ENCODE results near the gene NCAM1. TPM values are rescaled to one million over a fixed set of nuclear protein-coding genes. Genes with fewer than 3 reads are reported as not detected.

Gene NCAM1
- total RNA-seq, 1 experiment from 2014 or later, result 0.33 TPM

DNA sequence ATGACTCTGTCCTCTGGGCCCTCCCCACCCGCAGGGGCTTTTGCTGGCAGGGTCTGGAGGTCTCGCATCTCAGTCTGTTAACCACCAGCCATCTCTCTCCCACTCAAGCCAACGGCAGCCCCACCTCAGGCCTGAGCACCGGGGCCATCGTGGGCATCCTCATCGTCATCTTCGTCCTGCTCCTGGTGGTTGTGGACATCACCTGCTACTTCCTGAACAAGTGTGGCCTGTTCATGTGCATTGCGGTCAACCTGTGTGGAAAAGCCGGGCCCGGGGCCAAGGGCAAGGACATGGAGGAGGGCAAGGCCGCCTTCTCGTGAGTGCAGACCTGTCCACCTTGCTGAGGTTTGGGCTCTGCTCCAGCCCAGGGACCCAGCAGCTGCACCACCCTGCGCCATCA lies 308.9 kb downstream of the NCAM1 start:
- Histone ChIP-seq H3K9me3 (ENCODE audit: insufficient read depth, low read depth) (no peaks in the 10 kb centered on the region), H3K36me3 (ENCODE audit: low read depth) (no peaks in the 10 kb centered on the region), H3F3A (ENCODE audit: insufficient read depth, low read depth) (no peaks in the 10 kb centered on the region), H3K27ac (no peak overlapping the region), H3K4me1 (replicated peaks; ENCODE audit: insufficient read depth) (no peaks in the 10 kb centered on the region), H3K4me2 (no peak overlapping the region), H3K4me3 (no peak overlapping the region), H4K20me1 (ENCODE audit: insufficient read depth) (no peaks in the 10 kb centered on the region), H3K79me2 (ENCODE audit: low read depth) (no peaks in the 10 kb centered on the region), H3K9me2 (ENCODE audit: insufficient read depth) (no peaks in the 10 kb centered on the region), H2AFZ (no peak overlapping the region), H3K27me3 (ENCODE audit: insufficient read depth, low read depth) (peaks cover 4% of the 10 kb centered on the region; the same call in 1 of the 2 replicates)
- ChIA-PET CTCF (no interaction called here), POLR2A (ENCODE audit: unreplicated experiment) (no interaction called here)
- DNase-seq, result no peak
- intact Hi-C loops (cut with micrococcal nuclease; ENCODE audit: unreplicated experiment), result no loop called here
- BruUV-seq (replicated peaks), result no TSS peak
- TF ChIP-seq, protein P1, sequence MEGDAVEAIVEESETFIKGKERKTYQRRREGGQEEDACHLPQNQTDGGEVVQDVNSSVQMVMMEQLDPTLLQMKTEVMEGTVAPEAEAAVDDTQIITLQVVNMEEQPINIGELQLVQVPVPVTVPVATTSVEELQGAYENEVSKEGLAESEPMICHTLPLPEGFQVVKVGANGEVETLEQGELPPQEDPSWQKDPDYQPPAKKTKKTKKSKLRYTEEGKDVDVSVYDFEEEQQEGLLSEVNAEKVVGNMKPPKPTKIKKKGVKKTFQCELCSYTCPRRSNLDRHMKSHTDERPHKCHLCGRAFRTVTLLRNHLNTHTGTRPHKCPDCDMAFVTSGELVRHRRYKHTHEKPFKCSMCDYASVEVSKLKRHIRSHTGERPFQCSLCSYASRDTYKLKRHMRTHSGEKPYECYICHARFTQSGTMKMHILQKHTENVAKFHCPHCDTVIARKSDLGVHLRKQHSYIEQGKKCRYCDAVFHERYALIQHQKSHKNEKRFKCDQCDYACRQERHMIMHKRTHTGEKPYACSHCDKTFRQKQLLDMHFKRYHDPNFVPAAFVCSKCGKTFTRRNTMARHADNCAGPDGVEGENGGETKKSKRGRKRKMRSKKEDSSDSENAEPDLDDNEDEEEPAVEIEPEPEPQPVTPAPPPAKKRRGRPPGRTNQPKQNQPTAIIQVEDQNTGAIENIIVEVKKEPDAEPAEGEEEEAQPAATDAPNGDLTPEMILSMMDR (conservative IDR thresholded peaks at IDR 0.05), result no peak
- no peak for TF ChIP-seq EZH2 (IDR thresholded peaks at IDR 0.05; ENCODE audit: low read depth)

DNA sequence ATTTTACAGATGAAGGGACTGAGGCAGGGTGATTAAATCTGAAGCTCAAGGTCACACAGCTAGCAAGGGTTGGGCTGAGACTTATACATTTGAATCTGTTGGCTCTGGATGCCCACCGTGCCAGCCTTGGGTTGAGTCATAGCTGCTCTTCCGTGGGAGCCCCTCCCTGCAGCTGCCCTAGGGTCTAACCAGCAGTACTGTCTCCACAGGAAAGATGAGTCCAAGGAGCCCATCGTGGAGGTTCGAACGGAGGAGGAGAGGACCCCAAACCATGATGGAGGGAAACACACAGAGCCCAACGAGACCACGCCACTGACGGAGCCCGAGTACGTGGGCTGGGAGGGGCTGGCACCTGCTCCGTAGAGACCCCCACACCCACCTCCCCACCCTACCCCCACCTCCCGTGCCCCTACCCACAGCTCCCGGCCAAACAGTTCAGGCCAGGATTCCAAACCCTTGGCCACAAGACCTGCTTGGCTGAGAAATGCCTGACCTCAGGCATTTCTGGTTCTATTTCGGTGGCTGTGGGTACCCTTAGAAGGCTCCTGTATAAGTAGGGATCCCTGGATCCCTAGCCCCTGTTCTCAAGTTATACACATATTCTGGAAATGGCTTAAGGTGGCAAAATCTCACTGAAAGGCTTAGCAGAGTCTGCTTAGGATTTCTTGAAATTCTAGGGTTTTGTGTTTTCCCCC lies 310.5 kb downstream of the NCAM1 start:
- BruUV-seq (replicated peaks), result no TSS peak
- Histone ChIP-seq H3K36me3 (ENCODE audit: low read depth) (no peaks in the 10 kb centered on the region), H3F3A (ENCODE audit: insufficient read depth, low read depth) (no peaks in the 10 kb centered on the region), H3K9me2 (ENCODE audit: insufficient read depth) (no peaks in the 10 kb centered on the region), H3K9me3 (ENCODE audit: insufficient read depth, low read depth) (no peaks in the 10 kb centered on the region), H3K4me2 (no peak overlapping the region), H3K27me3 (ENCODE audit: insufficient read depth, low read depth) (peaks cover 12% of the 10 kb centered on the region; the same call in 1 of the 2 replicates), H2AFZ (no peak overlapping the region), H3K4me1 (replicated peaks; ENCODE audit: insufficient read depth) (no peaks in the 10 kb centered on the region), H3K4me3 (no peak overlapping the region), H3K27ac (no peak overlapping the region), H4K20me1 (ENCODE audit: insufficient read depth) (no peaks in the 10 kb centered on the region), H3K79me2 (ENCODE audit: low read depth) (no peaks in the 10 kb centered on the region)
- POLR2A ChIA-PET (ENCODE audit: unreplicated experiment), result no interaction called here
- CTCF ChIA-PET, result no interaction called here
- intact Hi-C loops (cut with micrococcal nuclease; ENCODE audit: unreplicated experiment), result no loop called here
- TF ChIP-seq EZH2 (IDR thresholded peaks at IDR 0.05; ENCODE audit: low read depth), result no peak
- TF ChIP-seq, protein P1 (conservative IDR thresholded peaks at IDR 0.05), result no peak
- no peak for DNase-seq

DNA sequence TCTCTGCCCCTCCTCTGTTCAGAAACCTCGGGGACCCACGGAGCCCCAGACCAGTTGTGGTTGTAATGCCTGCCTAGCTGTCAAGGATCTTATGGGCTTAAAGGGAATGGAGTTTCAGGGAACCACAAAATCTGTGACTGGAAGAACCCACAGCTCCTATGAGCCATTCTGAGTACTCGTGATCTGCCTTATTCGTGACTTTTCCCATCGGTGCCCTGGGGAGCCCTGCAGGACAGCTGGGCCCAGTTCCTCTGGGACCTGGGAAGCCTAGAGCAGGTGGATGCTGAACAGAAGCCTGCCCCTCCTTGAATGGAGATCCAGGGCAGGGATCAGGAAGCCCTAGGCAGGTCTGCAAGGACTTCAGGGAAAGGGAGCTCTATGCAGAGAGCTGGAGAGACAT lies 311.1 kb downstream of the NCAM1 start:
- CTCF ChIA-PET, result no interaction called here

More for the DNA sequence above, 311.1 kb downstream of the NCAM1 start:
- Histone ChIP-seq H3K9me3 (ENCODE audit: insufficient read depth, low read depth) (no peaks in the 10 kb centered on the region), H3K4me3 (no peak overlapping the region), H3K27ac (no peak overlapping the region), H2AFZ (no peak overlapping the region), H3K4me2 (no peak overlapping the region), H3K27me3 (ENCODE audit: insufficient read depth, low read depth) (peaks cover 12% of the 10 kb centered on the region; the same call in 1 of the 2 replicates), H3K9me2 (ENCODE audit: insufficient read depth) (no peaks in the 10 kb centered on the region), H3F3A (ENCODE audit: insufficient read depth, low read depth) (no peaks in the 10 kb centered on the region), H3K79me2 (ENCODE audit: low read depth) (no peaks in the 10 kb centered on the region), H4K20me1 (ENCODE audit: insufficient read depth) (no peaks in the 10 kb centered on the region), H3K4me1 (replicated peaks; ENCODE audit: insufficient read depth) (no peaks in the 10 kb centered on the region), H3K36me3 (ENCODE audit: low read depth) (no peaks in the 10 kb centered on the region)
- POLR2A ChIA-PET (ENCODE audit: unreplicated experiment), result no interaction called here
- TF ChIP-seq EZH2 (IDR thresholded peaks at IDR 0.05; ENCODE audit: low read depth), result no peak
- TF ChIP-seq, protein P1 (conservative IDR thresholded peaks at IDR 0.05), result no peak
- DNase-seq, result no peak
- intact Hi-C loops (cut with micrococcal nuclease; ENCODE audit: unreplicated experiment), result no loop called here
- no TSS peak for BruUV-seq (replicated peaks)
